Esophagus squamous epithelium (tissue), 4 donors: Measurements from ENCODE around the gene DNAJC22.

Experiments used
- CTCF ChIP-seq, 6 experiments: fragments of 450-650 bp in 4 of 6; fragments of 200-600 bp in 2 of 6; sonication (generic) in 2 of 6; IDR thresholded peaks; one replicate each; pipeline ENCODE4 v1.5.1; 2016 to 2019; ENCODE audit warnings: antibody characterized with exemption in 6 of 6, mild to moderate bottlenecking in 4 of 6, moderate library complexity in 4 of 6
- POLR2A ChIP-seq, 4 donors: fragments of 450-650 bp; IDR thresholded peaks; one replicate each; pipeline ENCODE4 v1.6.1; 2017; ENCODE audit warnings: antibody characterized with exemption in 4 of 4, mild to moderate bottlenecking in 4 of 4, moderate library complexity in 3 of 4

GRCh38 chr12:49368240-49368600 is 21.5 kb downstream of the DNAJC22 start:
- TF ChIP-seq CTCF (IDR thresholded peaks at IDR 0.05), result no peak
- no peak for TF ChIP-seq POLR2A (IDR thresholded peaks at IDR 0.05)
